HG02885 (cell line): ENCODE results near the gene PRKAG2.

ENCODE experiments used
- ATAC-seq: cut with Tn5 transposase; IDR thresholded peaks from one replicate; pipeline ENCODE4 v1.9.1; 2021; ENCODE audit warnings: mild to moderate bottlenecking; ENCODE audit not compliant: unreplicated experiment, poor library complexity

Gene PRKAG2

DNA sequence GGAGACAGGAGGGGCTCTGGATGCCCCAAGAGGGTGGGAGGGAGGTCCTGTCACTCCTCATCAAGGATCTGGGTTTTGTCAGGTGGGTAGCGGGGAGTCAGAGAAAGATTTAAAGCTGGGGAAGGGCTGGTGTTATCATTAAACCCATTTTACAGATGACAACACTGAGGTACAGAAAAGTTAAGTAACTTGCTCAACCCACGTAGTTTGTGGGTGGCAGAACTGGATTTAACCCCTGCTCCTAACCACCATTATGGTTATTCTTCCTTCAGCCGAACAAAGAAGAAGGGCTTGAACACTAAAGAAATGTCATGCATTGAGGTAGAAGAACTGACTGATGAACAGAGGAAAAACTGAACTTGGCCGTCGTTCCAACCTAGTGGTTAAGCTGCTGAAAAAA lies 24.9 kb upstream of the PRKAG2 start:
- no peak for ATAC-seq

DNA sequence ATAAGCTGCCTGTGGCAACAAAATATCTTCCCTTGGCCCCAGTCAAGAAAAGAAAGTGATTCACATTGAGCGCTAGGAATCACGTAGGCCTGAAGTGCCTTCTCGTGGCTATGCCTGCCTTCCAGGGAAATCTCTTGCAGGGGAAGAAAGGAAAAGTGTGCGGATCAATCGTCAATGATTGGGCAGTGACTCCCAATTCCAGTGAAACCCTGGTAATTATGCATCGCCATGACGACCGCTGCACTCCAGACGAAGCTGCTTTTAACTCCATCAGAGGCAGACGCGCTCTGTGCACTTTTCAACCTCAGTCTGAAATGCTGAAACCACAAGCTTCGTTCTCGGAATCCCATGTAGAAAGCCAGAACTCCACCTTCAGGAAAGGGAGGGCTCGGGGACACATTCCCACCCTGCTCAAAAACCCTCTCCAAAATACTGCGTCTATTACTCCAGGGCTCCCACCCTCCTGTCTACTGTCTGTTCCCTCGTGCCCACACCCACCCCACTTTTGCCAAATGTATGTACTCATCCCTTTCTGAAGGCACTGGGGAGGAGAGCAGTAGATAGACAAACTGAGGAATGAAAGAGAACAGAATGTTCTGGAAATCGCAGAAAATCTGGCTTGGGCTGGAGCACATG lies 24.2 kb upstream of the PRKAG2 start:
- ATAC-seq: no peak

DNA sequence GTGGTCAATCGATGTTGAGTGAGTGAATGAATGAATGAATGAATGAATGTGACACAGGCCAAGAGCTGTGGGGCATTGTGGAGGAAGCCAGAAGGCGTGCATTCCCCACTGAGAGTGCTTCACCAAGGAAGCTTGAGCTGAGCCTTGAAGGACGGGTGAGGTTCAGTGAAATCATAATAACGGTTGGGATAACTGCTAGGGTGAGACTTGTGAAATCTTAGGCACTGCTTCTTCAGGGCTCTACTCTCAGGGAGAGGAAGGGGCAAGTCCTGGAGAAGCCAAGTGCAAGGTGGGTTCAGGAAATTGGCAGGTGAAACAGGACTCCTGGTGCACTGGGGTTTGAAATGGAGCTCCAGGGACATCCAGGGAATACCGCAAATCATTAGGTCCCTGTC lies 23.7 kb upstream of the PRKAG2 start:
- no peak for ATAC-seq

DNA sequence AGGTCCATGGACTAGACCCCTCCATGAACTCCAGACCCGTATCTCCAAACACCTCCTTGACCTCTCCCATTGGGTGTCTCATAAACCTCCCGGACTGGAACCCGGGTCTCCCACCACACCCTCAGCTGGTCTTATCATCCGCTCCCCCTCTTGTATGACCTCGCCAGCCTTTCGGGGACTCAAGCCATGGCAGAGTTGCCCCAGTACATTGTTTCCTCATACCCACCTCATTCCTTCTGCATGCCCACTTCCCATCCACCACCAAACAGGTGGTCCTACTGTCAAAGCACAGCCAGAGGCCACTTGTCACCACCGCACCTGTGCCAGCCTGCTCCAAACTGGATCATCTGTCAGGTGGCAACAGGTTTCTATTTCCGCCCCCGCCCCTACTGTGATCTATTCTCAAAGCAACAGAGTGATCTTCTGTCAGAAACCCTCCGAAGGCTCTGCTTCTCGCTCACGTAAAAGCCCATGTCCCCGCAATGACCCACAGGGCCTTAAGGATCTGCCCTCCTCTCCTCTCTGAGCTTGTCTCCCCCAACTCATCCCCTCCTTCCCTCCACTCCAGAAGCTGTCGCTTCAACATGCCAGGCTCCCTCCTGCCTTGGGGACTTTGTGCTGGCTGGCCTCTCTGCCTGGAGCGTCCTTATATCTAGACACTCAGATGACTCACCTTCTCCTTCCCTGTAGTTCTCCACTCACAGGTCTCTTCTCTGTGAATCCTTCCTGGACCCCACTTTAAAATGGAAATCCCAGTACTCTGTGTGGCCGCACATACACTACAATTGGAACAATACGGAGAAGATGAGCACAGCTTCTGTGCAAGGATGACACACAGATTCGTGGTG lies 22.8 kb upstream of the PRKAG2 start:
- no peak for ATAC-seq

DNA sequence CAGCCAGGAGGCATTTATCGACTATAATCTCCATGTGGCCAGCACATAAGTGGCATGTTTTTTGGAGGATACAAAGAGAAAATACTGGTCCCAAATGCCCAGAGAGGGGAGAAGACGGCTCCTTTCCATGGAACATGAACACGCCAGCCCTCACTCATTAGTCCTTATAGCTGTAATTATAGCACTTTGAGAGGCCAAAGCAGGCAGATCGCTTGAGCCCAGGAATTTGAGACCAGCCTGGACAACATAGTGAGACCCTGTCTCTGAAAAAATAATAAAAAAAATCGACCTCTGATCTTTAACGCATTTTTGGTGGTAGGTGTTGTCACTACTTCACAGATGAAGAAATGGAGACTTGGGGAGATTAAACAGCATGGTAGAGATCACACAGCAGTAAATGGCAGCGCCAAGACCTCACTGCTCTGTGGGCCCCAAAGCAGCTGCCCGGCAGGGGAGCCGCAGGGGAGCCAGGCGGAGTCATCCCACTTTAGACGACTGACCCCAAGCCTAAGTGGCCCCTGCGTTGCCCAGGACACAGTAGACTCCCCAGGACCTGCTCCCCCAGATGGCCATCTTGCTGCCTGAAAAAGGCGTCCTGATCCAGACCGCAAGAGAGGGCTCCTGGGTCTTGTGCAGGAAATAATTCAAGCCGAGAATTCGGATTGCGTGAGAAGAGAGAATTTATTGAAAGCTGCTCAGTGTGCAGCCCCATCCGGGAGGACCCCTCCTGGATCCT lies 21.2 kb upstream of the PRKAG2 start:
- ATAC-seq: no peak

DNA sequence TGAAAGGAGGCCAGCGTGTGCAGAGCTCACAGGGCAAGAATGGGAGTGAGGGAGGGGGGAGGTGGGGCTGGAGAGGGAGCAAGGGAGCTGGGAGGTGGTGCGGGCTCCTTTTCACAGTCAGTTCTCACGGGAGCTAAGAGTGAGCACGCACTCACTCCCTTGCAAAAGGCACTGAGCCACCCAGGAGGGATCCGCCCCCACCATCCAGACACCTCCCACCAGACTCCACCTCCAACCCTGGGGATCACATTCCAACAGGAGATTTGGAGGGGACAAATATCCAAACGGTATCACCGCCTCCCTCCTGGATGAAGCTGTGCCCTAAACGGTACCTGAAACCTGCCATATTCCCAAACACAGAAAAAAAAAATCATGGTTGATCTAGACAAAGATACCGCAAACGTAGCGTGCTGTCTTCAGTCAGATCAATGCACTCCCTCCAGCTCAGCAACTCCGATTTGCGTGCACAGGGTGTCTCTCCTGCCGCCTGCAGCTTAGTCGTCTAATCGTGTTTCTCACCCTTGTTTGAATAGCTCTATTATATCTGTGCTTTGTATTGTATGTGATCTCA lies 20.3 kb upstream of the PRKAG2 start:
- no peak for ATAC-seq

DNA sequence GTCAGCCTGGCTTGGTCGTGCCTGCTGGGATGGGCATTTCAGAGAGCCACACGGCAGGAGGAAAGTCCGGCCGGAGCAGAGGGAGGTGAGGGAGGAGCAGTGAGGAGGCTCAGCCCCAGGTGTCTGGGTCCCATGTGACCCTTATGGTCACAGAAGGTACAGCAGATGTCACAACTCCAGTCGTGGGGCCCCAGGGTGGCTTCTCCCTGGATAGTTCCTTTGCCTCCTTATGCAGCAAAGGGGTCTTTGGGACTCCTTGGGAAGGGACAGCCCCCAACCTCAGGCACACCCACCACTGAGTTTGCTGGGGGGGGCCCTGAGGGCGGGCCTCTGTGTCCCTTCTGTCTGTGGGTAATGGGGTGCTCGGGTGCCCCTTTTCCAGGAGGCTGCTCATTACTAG lies 19.6 kb upstream of the PRKAG2 start:
- ATAC-seq: no peak

DNA sequence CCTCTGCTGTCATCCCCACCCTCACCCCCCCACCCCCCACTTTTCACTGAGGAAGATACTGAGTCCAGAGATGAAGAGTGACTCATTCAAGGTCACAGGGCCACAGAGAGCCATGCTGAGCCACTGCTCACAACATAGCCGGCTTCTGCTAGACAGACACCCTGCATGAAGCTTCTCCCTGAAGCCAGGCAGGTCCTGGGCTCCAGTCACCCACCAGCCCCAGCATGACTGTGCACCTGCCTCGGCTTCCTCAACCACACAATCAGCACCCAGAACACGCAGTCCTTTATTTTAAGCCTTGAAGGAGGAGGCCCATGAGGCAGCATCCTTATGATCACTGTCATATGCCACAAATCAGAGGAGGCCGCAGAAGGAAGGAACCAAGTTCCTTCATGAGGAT lies 19.2 kb upstream of the PRKAG2 start:
- ATAC-seq: no peak

DNA sequence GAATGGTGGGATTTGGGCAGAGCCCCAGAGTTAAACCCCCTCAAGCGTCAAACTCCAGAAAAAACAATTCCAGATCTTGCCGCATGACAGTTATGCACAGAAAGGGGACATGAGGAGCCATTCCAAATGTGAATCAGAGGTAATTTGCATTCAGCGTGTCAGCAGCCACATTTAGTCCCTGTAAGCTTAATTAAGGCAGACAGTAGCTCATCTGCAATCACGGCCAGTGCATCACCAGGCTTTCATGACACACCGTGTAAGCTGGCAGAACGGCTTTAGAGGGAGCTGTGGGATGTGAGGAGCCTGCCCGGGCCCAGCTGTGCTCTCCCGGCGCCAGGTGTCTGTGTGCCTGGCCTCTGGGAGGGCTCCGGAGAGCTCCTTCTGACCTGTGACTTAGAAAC lies 18.7 kb upstream of the PRKAG2 start:
- no peak for ATAC-seq

DNA sequence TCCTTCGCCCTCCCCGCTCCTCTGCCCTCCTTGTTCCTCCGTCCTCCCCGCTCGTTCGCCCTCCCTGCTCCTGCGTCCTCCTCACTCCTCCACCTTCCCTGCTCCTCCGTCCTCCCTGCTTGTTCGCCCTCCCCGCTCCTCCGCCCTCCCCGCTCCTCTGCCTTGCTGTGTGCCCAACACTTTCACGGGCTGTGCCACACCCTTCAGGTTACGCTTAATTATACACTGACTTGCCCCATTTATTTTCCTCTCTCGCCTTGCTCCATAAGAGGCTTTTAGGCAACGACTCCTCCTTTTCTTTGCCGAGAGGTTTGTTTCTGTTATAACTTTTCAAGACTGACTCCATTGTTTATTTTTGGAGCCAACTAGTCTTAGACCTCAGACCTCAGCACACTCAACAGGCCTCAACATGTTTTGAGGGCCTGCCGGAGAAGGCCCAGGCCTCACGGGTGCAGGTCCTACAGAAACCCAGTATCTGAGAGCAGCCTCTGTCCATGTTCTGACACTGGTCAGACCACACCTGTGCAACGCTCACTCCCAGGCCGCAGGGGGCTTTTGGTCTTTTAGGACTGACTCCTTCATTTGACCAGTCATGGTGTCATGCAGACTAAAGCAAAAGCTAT lies 18.2 kb upstream of the PRKAG2 start:
- ATAC-seq: no peak

DNA sequence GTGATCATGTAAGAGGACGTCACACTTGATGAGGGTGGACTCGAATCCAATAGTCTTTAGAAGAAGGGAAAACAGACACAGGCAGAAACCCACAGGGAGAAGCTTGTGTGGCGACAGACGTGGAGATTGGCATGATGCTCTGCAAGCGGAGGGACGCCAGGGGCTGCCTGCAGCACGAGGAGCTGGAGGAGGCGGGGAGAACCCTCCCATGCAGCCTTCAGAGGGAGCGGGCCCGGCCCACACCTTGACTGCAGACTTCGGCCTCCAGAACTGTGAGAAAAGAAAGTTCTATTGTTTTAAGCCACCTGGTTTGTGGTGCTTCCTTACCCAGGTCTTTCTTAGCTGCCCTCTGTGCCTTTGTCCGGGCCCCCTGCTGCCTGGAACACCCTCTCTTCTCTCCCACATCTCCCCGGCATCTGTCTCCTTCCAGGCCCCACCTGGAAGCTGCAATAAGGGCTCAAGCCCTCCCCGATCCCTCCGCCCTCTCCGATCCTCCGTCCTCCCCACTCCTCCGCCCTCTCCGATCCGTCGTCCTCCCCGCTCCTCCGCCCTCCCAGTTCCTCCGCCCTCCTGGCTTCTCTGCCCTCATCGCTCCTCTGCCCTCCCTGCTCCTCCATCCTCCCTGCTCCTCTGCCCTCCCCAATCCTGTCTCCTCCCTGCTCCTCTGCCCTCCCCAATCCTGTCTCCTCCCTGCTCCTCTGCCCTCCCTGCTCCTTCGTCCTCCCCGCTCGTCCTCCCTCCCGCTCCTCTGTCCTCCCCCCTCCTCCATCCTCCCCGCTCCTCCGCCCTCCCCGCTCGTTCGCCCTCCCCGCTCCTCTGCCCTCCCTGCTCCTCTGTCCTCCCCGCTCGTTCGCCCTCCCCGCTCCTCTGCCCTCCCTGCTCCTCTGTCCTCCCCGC lies 17.4 kb upstream of the PRKAG2 start:
- ATAC-seq: no peak

DNA sequence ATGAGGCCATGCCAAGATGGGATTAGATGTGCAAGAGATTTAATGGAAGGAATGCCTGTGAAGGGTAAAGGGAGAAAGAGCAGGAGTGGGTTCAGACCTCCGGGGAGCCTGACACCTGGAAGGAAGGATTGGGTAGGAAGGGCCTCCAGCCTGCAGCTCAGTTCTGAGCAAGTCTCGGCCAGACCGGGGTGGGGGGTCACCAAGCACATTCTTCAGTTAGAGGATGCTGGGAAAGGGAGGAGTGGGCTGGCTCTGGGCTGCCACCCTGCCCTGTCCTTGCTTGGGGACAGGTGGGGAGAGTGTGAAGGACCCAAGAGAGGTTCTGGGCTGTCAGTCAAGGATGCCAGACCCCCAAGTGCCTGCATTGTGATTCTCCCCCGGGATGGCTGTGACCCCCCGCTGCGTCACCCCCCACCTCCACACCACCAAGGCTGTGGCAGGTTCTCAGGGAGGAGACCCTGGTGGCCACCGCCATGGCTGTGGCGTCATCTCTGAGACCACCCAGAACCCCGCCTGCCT lies 16.5 kb upstream of the PRKAG2 start:
- no peak for ATAC-seq

DNA sequence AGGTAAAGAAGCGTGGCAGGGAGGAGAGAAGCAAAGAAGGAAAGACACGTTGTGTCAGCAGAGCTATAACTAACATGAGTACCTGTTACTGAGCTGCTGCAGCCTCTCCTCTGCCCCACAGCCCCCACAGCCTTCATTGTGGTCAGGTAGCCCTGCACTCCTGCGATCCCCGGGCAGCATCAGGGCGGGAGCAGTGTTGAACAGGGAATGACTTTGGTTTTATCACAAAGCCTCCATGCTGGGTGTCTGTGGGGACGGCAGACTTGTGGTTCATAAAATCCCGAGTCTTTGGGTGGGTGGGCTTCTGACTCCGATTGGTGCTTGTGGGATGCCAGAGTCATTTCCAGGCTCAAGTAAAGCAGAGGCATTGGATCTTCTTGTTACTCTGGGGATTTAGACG lies 14.8 kb upstream of the PRKAG2 start:
- ATAC-seq: no peak

DNA sequence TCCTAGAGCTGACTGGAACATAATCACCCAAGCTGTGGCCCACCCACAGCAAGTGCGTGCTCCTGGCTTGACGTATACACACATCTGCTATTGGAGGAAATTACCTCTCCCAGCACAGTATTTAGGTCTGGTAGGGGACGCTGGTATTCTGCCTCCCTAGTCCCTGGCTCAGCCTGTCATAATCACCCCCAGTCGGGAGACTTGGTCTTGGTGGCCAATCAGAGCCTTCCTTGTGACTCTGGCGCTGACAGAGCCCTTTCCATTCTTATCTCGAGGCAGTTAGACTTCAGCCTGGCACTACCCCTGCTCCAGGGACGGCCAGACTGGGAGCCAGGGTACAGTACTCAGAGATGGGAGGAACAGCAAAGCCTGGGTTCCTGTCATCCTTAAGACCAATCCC lies 14.3 kb upstream of the PRKAG2 start:
- no peak for ATAC-seq

DNA sequence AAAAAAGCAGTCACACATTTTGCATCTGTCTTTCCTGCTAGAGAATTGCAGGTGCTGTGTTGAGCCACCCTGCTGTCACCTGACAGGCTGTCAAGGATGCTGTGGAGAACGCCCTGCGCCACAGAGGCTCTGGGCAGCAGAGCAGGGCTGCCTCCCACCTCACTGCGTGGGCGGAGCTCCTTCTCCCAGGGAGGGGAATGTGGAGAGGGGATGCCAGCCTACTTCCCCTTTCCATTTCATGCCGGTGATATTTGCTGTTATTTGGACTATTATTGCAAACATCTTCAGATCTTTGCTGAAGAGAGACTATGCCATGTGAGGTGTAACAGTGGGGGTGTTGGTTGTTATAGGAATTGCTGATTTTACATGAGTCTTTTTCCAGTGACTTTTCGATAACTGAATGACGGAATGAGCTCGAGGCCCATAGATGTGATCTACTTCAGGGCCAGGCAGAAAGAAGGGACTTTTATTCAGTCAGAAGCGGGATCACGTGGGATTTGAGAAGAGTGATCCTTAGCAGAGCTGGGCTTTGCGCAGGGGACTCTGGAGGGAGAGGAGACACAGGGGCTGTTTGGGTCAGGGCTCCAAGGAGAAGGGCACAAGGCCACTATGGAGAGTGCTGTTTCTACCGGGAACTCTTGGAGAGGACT lies 13.6 kb upstream of the PRKAG2 start:
- no peak for ATAC-seq

DNA sequence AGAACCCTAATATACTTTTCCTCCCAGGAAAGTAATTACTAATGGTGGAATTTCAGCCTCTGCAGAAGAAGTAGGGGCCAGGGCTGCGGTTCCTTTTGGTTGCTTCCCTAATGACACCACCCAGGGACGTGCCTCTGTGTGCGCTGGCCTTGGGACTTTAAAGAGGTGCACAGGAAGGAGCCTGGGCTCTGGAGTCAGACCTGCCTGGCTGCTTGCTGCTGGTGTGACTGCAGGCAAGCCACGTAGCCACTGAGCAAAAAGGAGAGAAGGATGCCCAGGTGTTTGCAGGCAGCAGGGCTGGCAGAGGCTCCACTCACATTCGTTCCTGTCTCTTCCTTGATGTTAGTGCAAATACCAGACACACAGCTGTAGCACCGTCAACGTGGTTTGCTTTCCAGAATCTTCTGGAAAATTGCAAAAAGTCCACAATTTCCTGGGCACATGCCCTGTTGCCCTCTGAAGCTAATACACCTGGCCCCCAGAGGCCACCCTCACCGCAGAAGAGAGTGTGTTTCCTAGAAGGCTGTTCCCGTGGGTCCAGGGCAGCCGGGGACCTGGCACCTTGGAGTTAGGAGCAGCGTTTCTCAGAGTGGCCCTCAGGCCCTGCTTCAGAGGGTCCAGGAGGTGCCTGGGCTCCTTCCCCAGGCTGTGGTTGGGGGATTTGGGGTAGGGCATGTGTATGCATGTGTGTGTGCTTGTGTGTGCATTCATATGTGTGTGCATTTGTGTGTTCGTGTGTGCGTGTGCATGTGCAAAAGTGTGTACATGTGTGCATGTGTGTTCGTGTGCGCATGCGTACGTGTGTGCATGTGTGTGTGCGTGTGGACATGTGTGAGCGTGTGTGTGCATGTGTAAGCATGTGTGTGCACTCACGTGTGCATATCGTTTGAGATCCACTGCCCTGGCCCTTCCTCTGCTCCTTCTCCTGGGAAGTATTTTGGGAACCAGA lies 12.8 kb upstream of the PRKAG2 start:
- ATAC-seq: no peak

DNA sequence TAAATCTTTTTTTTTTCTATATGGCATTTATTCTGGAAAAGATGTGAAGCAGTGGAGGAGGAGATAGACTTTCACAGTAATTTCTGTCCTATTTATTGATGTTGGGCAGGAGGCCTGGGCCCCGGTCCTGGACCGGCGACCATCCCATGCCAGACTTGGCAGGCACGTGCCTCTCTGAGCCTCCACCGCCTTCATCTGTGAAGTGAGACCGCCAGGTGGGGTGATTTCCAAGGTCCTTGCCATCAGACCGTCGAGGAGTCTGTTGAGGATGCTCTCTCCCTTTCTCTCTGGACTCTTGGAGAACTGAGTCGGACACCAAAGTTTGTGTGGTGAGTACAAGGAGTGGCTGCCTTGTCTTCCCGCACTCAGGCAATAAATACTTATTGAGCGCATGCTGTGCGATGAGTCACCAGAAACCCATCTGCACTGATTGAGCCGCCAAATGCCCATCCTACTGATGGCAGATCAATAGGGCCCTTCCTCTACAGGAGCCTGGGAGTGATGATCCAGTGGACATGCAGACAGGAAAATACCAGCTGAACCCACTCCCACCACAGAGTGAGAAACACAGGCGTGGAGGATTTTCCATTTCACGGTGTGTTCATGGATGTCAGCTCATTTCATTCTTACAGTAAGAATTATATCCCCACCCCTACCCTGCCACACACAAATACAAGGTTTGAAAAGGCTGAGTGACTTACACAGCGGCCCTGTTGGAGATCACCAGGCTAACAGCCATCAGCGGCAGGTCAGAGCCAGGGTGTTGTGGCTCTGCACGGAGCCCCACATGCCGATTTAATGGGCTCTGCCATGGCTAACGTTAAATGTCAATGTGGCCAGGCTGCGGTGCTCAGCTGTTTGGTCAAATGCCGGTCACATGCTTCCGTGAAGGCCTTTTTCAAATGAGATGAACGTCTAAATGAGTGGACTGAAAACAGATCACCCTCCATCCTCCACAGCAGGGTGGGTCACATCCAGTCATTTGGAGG lies 11.5 kb upstream of the PRKAG2 start:
- no peak for ATAC-seq
